ENCODE measurements around the gene TTC12. TPM values are rescaled to one million over a fixed set of nuclear protein-coding genes. Genes with fewer than 3 reads are reported as not detected.

TTC12 gene
- total RNA-seq, 1 donor from 2014 or later, result 13.2 TPM

GRCh38 chr11:113314065-113314388 lies 356 bp upstream of the TTC12 start:
- peaks cover 4% of the 10 kb centered on the region for H3K9me3 Mint-ChIP-seq (ENCODE audit: unreplicated experiment)
- peaks cover under 1% of the 10 kb centered on the region for H3K27me3 Mint-ChIP-seq (ENCODE audit: unreplicated experiment)
- TF ChIP-seq, protein P1, sequence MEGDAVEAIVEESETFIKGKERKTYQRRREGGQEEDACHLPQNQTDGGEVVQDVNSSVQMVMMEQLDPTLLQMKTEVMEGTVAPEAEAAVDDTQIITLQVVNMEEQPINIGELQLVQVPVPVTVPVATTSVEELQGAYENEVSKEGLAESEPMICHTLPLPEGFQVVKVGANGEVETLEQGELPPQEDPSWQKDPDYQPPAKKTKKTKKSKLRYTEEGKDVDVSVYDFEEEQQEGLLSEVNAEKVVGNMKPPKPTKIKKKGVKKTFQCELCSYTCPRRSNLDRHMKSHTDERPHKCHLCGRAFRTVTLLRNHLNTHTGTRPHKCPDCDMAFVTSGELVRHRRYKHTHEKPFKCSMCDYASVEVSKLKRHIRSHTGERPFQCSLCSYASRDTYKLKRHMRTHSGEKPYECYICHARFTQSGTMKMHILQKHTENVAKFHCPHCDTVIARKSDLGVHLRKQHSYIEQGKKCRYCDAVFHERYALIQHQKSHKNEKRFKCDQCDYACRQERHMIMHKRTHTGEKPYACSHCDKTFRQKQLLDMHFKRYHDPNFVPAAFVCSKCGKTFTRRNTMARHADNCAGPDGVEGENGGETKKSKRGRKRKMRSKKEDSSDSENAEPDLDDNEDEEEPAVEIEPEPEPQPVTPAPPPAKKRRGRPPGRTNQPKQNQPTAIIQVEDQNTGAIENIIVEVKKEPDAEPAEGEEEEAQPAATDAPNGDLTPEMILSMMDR (IDR thresholded peaks at IDR 0.05), result no peak
- no peak for DNase-seq (ENCODE audit: extremely low spot score, unreplicated experiment)
- peaks cover 17% of the 10 kb centered on the region for H3K36me3 Mint-ChIP-seq (ENCODE audit: unreplicated experiment)
- peaks cover 18% of the 10 kb centered on the region for H3K4me1 Mint-ChIP-seq (ENCODE audit: unreplicated experiment)
- peak overlapping the region; percentile 24 for H3K27ac Mint-ChIP-seq (ENCODE audit: unreplicated experiment)
- peak overlapping the region; percentile 85 for H3K4me3 Mint-ChIP-seq (ENCODE audit: unreplicated experiment)

GRCh38 chr11:113315811-113316210 lies 1.4 kb downstream of the TTC12 start:
- Mint-ChIP-seq H3K4me3 (ENCODE audit: unreplicated experiment) (peak overlapping the region; percentile 85), H3K9me3 (ENCODE audit: unreplicated experiment) (peaks cover 4% of the 10 kb centered on the region), H3K27me3 (ENCODE audit: unreplicated experiment) (no peaks in the 10 kb centered on the region), H3K27ac (ENCODE audit: unreplicated experiment) (peak overlapping the region; percentile 82), H3K4me1 (ENCODE audit: unreplicated experiment) (peaks cover 18% of the 10 kb centered on the region), H3K36me3 (ENCODE audit: unreplicated experiment) (peaks cover 23% of the 10 kb centered on the region)
- no peak for DNase-seq (ENCODE audit: extremely low spot score, unreplicated experiment)
- TF ChIP-seq, protein P1 (IDR thresholded peaks at IDR 0.05), result no peak

- TF ChIP-seq, protein P1 (IDR thresholded peaks at IDR 0.05), result no peak
- no peak for DNase-seq (ENCODE audit: extremely low spot score, unreplicated experiment)
- H3K27me3 Mint-ChIP-seq (ENCODE audit: unreplicated experiment), result no peaks in the 10 kb centered on the region
- peaks cover 23% of the 10 kb centered on the region for H3K36me3 Mint-ChIP-seq (ENCODE audit: unreplicated experiment)
- H3K4me3 Mint-ChIP-seq (ENCODE audit: unreplicated experiment), result no peak overlapping the region
- no peak overlapping the region for H3K27ac Mint-ChIP-seq (ENCODE audit: unreplicated experiment)
- H3K9me3 Mint-ChIP-seq (ENCODE audit: unreplicated experiment), result peaks cover 4% of the 10 kb centered on the region
- peaks cover 18% of the 10 kb centered on the region for H3K4me1 Mint-ChIP-seq (ENCODE audit: unreplicated experiment)
Measured at GRCh38 chr11:113316256-113316655, 1.9 kb downstream of the TTC12 start.

DNA sequence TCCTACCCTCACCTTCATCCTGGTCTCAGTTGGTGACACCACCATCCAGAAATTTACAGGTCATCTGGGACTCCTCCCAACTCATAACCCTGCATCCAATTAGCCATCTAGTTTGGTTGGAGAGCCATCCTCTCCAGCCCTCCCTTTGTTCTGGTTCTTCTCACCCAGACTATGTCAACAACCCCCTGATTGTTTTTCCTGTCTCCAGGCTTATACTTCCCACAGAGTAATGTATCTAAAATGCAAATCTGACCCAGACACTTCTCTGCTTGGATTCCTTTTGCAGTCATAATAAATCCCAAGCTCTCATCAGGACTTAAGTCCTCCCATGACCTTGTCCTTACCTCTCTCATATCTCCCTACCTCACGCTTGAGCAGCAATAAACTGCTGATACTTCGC lies 3.0 kb downstream of the TTC12 start:
- H3K27me3 Mint-ChIP-seq (ENCODE audit: unreplicated experiment), result no peaks in the 10 kb centered on the region
- H3K9me3 Mint-ChIP-seq (ENCODE audit: unreplicated experiment), result peaks cover 4% of the 10 kb centered on the region
- no peak overlapping the region for H3K4me3 Mint-ChIP-seq (ENCODE audit: unreplicated experiment)
- TF ChIP-seq, protein P1 (IDR thresholded peaks at IDR 0.05), result no peak
- no peak for DNase-seq (ENCODE audit: extremely low spot score, unreplicated experiment)
- peaks cover 18% of the 10 kb centered on the region for H3K4me1 Mint-ChIP-seq (ENCODE audit: unreplicated experiment)
- peaks cover 23% of the 10 kb centered on the region for H3K36me3 Mint-ChIP-seq (ENCODE audit: unreplicated experiment)
- no peak overlapping the region for H3K27ac Mint-ChIP-seq (ENCODE audit: unreplicated experiment)

- H3K4me3 Mint-ChIP-seq (ENCODE audit: unreplicated experiment), result no peak overlapping the region
- H3K27ac Mint-ChIP-seq (ENCODE audit: unreplicated experiment), result no peak overlapping the region
- no peaks in the 10 kb centered on the region for H3K27me3 Mint-ChIP-seq (ENCODE audit: unreplicated experiment)
Measured at GRCh38 chr11:113319085-113319484, 4.7 kb downstream of the TTC12 start.

More at GRCh38 chr11:113319085-113319484, 4.7 kb downstream of the TTC12 start:
- Mint-ChIP-seq H3K36me3 (ENCODE audit: unreplicated experiment) (peaks cover 23% of the 10 kb centered on the region), H3K9me3 (ENCODE audit: unreplicated experiment) (peaks cover 4% of the 10 kb centered on the region), H3K4me1 (ENCODE audit: unreplicated experiment) (peaks cover 13% of the 10 kb centered on the region)
- DNase-seq (ENCODE audit: extremely low spot score, unreplicated experiment), result no peak
- TF ChIP-seq, protein P1 (IDR thresholded peaks at IDR 0.05), result no peak
